Ecto neural progenitor cell (in vitro differentiated cells): ENCODE data around the gene ATXN7L1.

Source experiments
- DNase-seq: peaks from one replicate; pipeline ENCODE4 v3.0.0-alpha.2; 2018; ENCODE audit warnings: low spot score

Gene ATXN7L1

GRCh38 chr7:105828141-105828540 is 48.3 kb downstream of the ATXN7L1 start:
- DNase-seq: no peak

- DNase-seq: no peak
These were observed 49.1 kb downstream of the ATXN7L1 start for GRCh38 chr7:105827151-105827875.

- no peak for DNase-seq
These were observed 50.3 kb downstream of the ATXN7L1 start for GRCh38 chr7:105826143-105826542.

- no peak for DNase-seq
These were observed 51.0 kb downstream of the ATXN7L1 start for GRCh38 chr7:105825371-105825770.

- no peak for DNase-seq
These were observed 53.6 kb downstream of the ATXN7L1 start for GRCh38 chr7:105822806-105823205.

- DNase-seq: no peak
These were observed 54.9 kb downstream of the ATXN7L1 start for GRCh38 chr7:105821527-105821926.

GRCh38 chr7:105820363-105821066 is 55.9 kb downstream of the ATXN7L1 start:
- DNase-seq: no peak

- no peak for DNase-seq
These were observed 56.8 kb downstream of the ATXN7L1 start for GRCh38 chr7:105819559-105819958.

GRCh38 chr7:105816954-105817615 is 59.3 kb downstream of the ATXN7L1 start:
- DNase-seq: no peak

- DNase-seq: no peak
These were observed 60.0 kb downstream of the ATXN7L1 start for GRCh38 chr7:105816266-105816843.

GRCh38 chr7:105815576-105815975 is 60.8 kb downstream of the ATXN7L1 start:
- no peak for DNase-seq

GRCh38 chr7:105814481-105814880 is 61.9 kb downstream of the ATXN7L1 start:
- DNase-seq: no peak

- no peak for DNase-seq
These were observed 65.1 kb downstream of the ATXN7L1 start for GRCh38 chr7:105811189-105811847.

- DNase-seq: no peak
These were observed 65.8 kb downstream of the ATXN7L1 start for GRCh38 chr7:105810556-105810955.

GRCh38 chr7:105808703-105809590 is 67.5 kb downstream of the ATXN7L1 start:
- no peak for DNase-seq

GRCh38 chr7:105808209-105808608 is 68.2 kb downstream of the ATXN7L1 start:
- no peak for DNase-seq

GRCh38 chr7:105807448-105807762 is 69.0 kb downstream of the ATXN7L1 start:
- no peak for DNase-seq

- DNase-seq: no peak
These were observed 69.6 kb downstream of the ATXN7L1 start for GRCh38 chr7:105806592-105807447.

- peak; percentile 58 for DNase-seq
These were observed 70.9 kb downstream of the ATXN7L1 start for GRCh38 chr7:105805447-105806019.

- no peak for DNase-seq
These were observed 73.0 kb downstream of the ATXN7L1 start for GRCh38 chr7:105803429-105803736.
